ENCODE results near the gene IFRD2.
A peak's percentile ranks its signal among the peaks of the same experiment; 100 is the strongest.

IFRD2 gene

GRCh38 chr3:50334339-50335075 lies 42.3 kb upstream of the IFRD2 start:
- Histone ChIP-seq H3K36me3 (ENCODE audit: control insufficient read depth in 2 of 2, insufficient read depth in 2 of 2, low read length in 2 of 2) (peaks cover 21 to 29% of the 10 kb centered on the region in 2 donors), H3K27me3 (ENCODE audit: control insufficient read depth in 2 of 2, insufficient read depth in 2 of 2, low read length in 2 of 2) (no peaks in the 10 kb centered on the region), H3K4me1 (ENCODE audit: control insufficient read depth in 2 of 2, insufficient read depth in 2 of 2, low read length in 2 of 2) (peaks cover 35 to 42% of the 10 kb centered on the region in 2 donors), H3K9me3 (ENCODE audit: control insufficient read depth in 2 of 2, low read length in 2 of 2) (no peaks in the 10 kb centered on the region), H3K9ac (ENCODE audit: low read depth in 1 of 2, low read length in 2 of 2) (peak overlapping the region; percentile 26 to 34), H3K27ac (ENCODE audit: low read depth in 2 of 2, low read length in 2 of 2) (peak overlapping the region; percentile 44 to 48), H3K4me3 (ENCODE audit: low read length in 2 of 2) (no peak overlapping the region)

- Histone ChIP-seq H3K36me3 (ENCODE audit: control insufficient read depth in 2 of 2, insufficient read depth in 2 of 2, low read length in 2 of 2) (peaks cover 24 to 31% of the 10 kb centered on the region in 2 donors), H3K4me1 (ENCODE audit: control insufficient read depth in 2 of 2, insufficient read depth in 2 of 2, low read length in 2 of 2) (peaks cover 35 to 41% of the 10 kb centered on the region in 2 donors), H3K27me3 (ENCODE audit: control insufficient read depth in 2 of 2, insufficient read depth in 2 of 2, low read length in 2 of 2) (no peaks in the 10 kb centered on the region), H3K27ac (ENCODE audit: low read depth in 2 of 2, low read length in 2 of 2) (peak overlapping the region; percentile 44 to 48), H3K4me3 (ENCODE audit: low read length in 2 of 2) (no peak overlapping the region), H3K9ac (ENCODE audit: low read depth in 1 of 2, low read length in 2 of 2) (peak overlapping the region; percentile 26 to 34), H3K9me3 (ENCODE audit: control insufficient read depth in 2 of 2, low read length in 2 of 2) (no peaks in the 10 kb centered on the region)
These were observed 41.6 kb upstream of the IFRD2 start for GRCh38 chr3:50333744-50334328.

GRCh38 chr3:50331364-50331907 lies 39.2 kb upstream of the IFRD2 start:
- no peak overlapping the region for H3K9ac ChIP-seq (ENCODE audit: low read depth in 1 of 2, low read length in 2 of 2)
- H3K36me3 ChIP-seq (ENCODE audit: control insufficient read depth in 2 of 2, insufficient read depth in 2 of 2, low read length in 2 of 2): peaks cover 24 to 31% of the 10 kb centered on the region in 2 donors
- peaks cover 39 to 40% of the 10 kb centered on the region in 2 donors for H3K4me1 ChIP-seq (ENCODE audit: control insufficient read depth in 2 of 2, insufficient read depth in 2 of 2, low read length in 2 of 2)
- no peaks in the 10 kb centered on the region for H3K9me3 ChIP-seq (ENCODE audit: control insufficient read depth in 2 of 2, low read length in 2 of 2)
- H3K27ac ChIP-seq (ENCODE audit: low read depth in 2 of 2, low read length in 2 of 2): no peak overlapping the region
- H3K4me3 ChIP-seq (ENCODE audit: low read length in 2 of 2): no peak overlapping the region
- H3K27me3 ChIP-seq (ENCODE audit: control insufficient read depth in 2 of 2, insufficient read depth in 2 of 2, low read length in 2 of 2): no peaks in the 10 kb centered on the region

GRCh38 chr3:50330330-50330729 lies 38.1 kb upstream of the IFRD2 start:
- H3K36me3 ChIP-seq (ENCODE audit: control insufficient read depth in 2 of 2, insufficient read depth in 2 of 2, low read length in 2 of 2): peaks cover 33 to 42% of the 10 kb centered on the region in 2 donors
- peaks cover 28 to 29% of the 10 kb centered on the region in 2 donors for H3K4me1 ChIP-seq (ENCODE audit: control insufficient read depth in 2 of 2, insufficient read depth in 2 of 2, low read length in 2 of 2)
- H3K27me3 ChIP-seq (ENCODE audit: control insufficient read depth in 2 of 2, insufficient read depth in 2 of 2, low read length in 2 of 2): no peaks in the 10 kb centered on the region
- no peak overlapping the region for H3K27ac ChIP-seq (ENCODE audit: low read depth in 2 of 2, low read length in 2 of 2)
- H3K4me3 ChIP-seq (ENCODE audit: low read length in 2 of 2): no peak overlapping the region
- no peak overlapping the region for H3K9ac ChIP-seq (ENCODE audit: low read depth in 1 of 2, low read length in 2 of 2)
- no peaks in the 10 kb centered on the region for H3K9me3 ChIP-seq (ENCODE audit: control insufficient read depth in 2 of 2, low read length in 2 of 2)

GRCh38 chr3:50327943-50328691 lies 35.9 kb upstream of the IFRD2 start, which contains the start of gene TUSC2:
Gene TUSC2, minus strand, starts transcription at chr3:50328223. Its CDS starts 124 bp downstream, at chr3:50328099.
- Histone ChIP-seq H3K4me1 (ENCODE audit: control insufficient read depth in 2 of 2, insufficient read depth in 2 of 2, low read length in 2 of 2) (peaks cover 14 to 16% of the 10 kb centered on the region in 2 donors), H3K27me3 (ENCODE audit: control insufficient read depth in 2 of 2, insufficient read depth in 2 of 2, low read length in 2 of 2) (no peaks in the 10 kb centered on the region), H3K36me3 (ENCODE audit: control insufficient read depth in 2 of 2, insufficient read depth in 2 of 2, low read length in 2 of 2) (peaks cover 33 to 40% of the 10 kb centered on the region in 2 donors)

GRCh38 chr3:50327129-50327528 lies 34.9 kb upstream of the IFRD2 start:
- Histone ChIP-seq H3K27ac (ENCODE audit: low read depth in 2 of 2, low read length in 2 of 2) (peak overlapping the region in 1 of 2 donors; percentile 85), H3K36me3 (ENCODE audit: control insufficient read depth in 2 of 2, insufficient read depth in 2 of 2, low read length in 2 of 2) (peaks cover 33 to 39% of the 10 kb centered on the region in 2 donors), H3K4me3 (ENCODE audit: low read length in 2 of 2) (peak overlapping the region; percentile 74 to 90), H3K9me3 (ENCODE audit: control insufficient read depth in 2 of 2, low read length in 2 of 2) (no peaks in the 10 kb centered on the region), H3K9ac (ENCODE audit: low read depth in 1 of 2, low read length in 2 of 2) (peak overlapping the region; percentile 90 to 92), H3K27me3 (ENCODE audit: control insufficient read depth in 2 of 2, insufficient read depth in 2 of 2, low read length in 2 of 2) (no peaks in the 10 kb centered on the region), H3K4me1 (ENCODE audit: control insufficient read depth in 2 of 2, insufficient read depth in 2 of 2, low read length in 2 of 2) (peaks cover 19 to 24% of the 10 kb centered on the region in 2 donors)

More at GRCh38 chr3:50327943-50328691, 35.9 kb upstream of the IFRD2 start, which contains the start of gene TUSC2:
- Histone ChIP-seq H3K27ac (ENCODE audit: low read depth in 2 of 2, low read length in 2 of 2) (peak within 1 kb of the TSS; percentile 79 to 85), H3K9ac (ENCODE audit: low read depth in 1 of 2, low read length in 2 of 2) (peak within 1 kb of the TSS; percentile 90 to 92), H3K4me3 (ENCODE audit: low read length in 2 of 2) (peak within 1 kb of the TSS; percentile 74 to 90), H3K9me3 (ENCODE audit: control insufficient read depth in 2 of 2, low read length in 2 of 2) (no peaks in the 10 kb centered on the region)

- H3K27ac ChIP-seq (ENCODE audit: low read depth in 2 of 2, low read length in 2 of 2): no peak overlapping the region
- no peak overlapping the region for H3K4me3 ChIP-seq (ENCODE audit: low read length in 2 of 2)
- H3K9me3 ChIP-seq (ENCODE audit: control insufficient read depth in 2 of 2, low read length in 2 of 2): no peaks in the 10 kb centered on the region
- no peak overlapping the region for H3K9ac ChIP-seq (ENCODE audit: low read depth in 1 of 2, low read length in 2 of 2)
- peaks cover 26 to 30% of the 10 kb centered on the region in 2 donors for H3K36me3 ChIP-seq (ENCODE audit: control insufficient read depth in 2 of 2, insufficient read depth in 2 of 2, low read length in 2 of 2)
- H3K27me3 ChIP-seq (ENCODE audit: control insufficient read depth in 2 of 2, insufficient read depth in 2 of 2, low read length in 2 of 2): no peaks in the 10 kb centered on the region
- peaks cover 24 to 29% of the 10 kb centered on the region in 2 donors for H3K4me1 ChIP-seq (ENCODE audit: control insufficient read depth in 2 of 2, insufficient read depth in 2 of 2, low read length in 2 of 2)
These were observed 33.9 kb upstream of the IFRD2 start for GRCh38 chr3:50326182-50326541.

- Histone ChIP-seq H3K9me3 (ENCODE audit: control insufficient read depth in 2 of 2, low read length in 2 of 2) (no peaks in the 10 kb centered on the region), H3K36me3 (ENCODE audit: control insufficient read depth in 2 of 2, insufficient read depth in 2 of 2, low read length in 2 of 2) (peaks cover 22 to 24% of the 10 kb centered on the region in 2 donors), H3K4me3 (ENCODE audit: low read length in 2 of 2) (no peak overlapping the region), H3K27ac (ENCODE audit: low read depth in 2 of 2, low read length in 2 of 2) (no peak overlapping the region), H3K27me3 (ENCODE audit: control insufficient read depth in 2 of 2, insufficient read depth in 2 of 2, low read length in 2 of 2) (no peaks in the 10 kb centered on the region), H3K9ac (ENCODE audit: low read depth in 1 of 2, low read length in 2 of 2) (no peak overlapping the region), H3K4me1 (ENCODE audit: control insufficient read depth in 2 of 2, insufficient read depth in 2 of 2, low read length in 2 of 2) (peaks cover 26 to 30% of the 10 kb centered on the region in 2 donors)
These were observed 33.4 kb upstream of the IFRD2 start for GRCh38 chr3:50325497-50326181.

- Histone ChIP-seq H3K9me3 (ENCODE audit: control insufficient read depth in 2 of 2, low read length in 2 of 2) (no peaks in the 10 kb centered on the region), H3K27me3 (ENCODE audit: control insufficient read depth in 2 of 2, insufficient read depth in 2 of 2, low read length in 2 of 2) (no peaks in the 10 kb centered on the region), H3K4me1 (ENCODE audit: control insufficient read depth in 2 of 2, insufficient read depth in 2 of 2, low read length in 2 of 2) (peaks cover 31 to 35% of the 10 kb centered on the region in 2 donors), H3K4me3 (ENCODE audit: low read length in 2 of 2) (no peak overlapping the region), H3K27ac (ENCODE audit: low read depth in 2 of 2, low read length in 2 of 2) (no peak overlapping the region), H3K36me3 (ENCODE audit: control insufficient read depth in 2 of 2, insufficient read depth in 2 of 2, low read length in 2 of 2) (peaks cover 16 to 19% of the 10 kb centered on the region in 2 donors), H3K9ac (ENCODE audit: low read depth in 1 of 2, low read length in 2 of 2) (no peak overlapping the region)
These were observed 32.9 kb upstream of the IFRD2 start for GRCh38 chr3:50325113-50325480.

All from mucosa of rectum (tissue), 2 donors.